ENCODE measurements around the gene SHC4. TPM values are rescaled to one million over a fixed set of nuclear protein-coding genes. Genes with fewer than 3 reads are reported as not detected.

SHC4 gene
- polyA plus RNA-seq, 1 donor from 2014 or later = 4.5 TPM

- no peak overlapping the region for H3K9ac ChIP-seq (ENCODE audit: low read length)
- no peaks in the 10 kb centered on the region for H3K79me2 ChIP-seq (replicated peaks; ENCODE audit: insufficient read depth, low read length)
- H3F3A ChIP-seq (ENCODE audit: insufficient read depth, low read length, poor library complexity, severe bottlenecking) = no peaks in the 10 kb centered on the region
- H3K27ac ChIP-seq (ENCODE audit: low read length) = no peak overlapping the region
- H3K4me3 ChIP-seq (ENCODE audit: low read length) = no peak overlapping the region
- H3K27me3 ChIP-seq (ENCODE audit: insufficient read depth, low read depth, low read length) = no peaks in the 10 kb centered on the region
- no peaks in the 10 kb centered on the region for H3K9me2 ChIP-seq (ENCODE audit: insufficient read depth, low read length)
- no peaks in the 10 kb centered on the region for H4K20me1 ChIP-seq (ENCODE audit: insufficient read depth)
- H2AFZ ChIP-seq (ENCODE audit: low read depth, low read length) = no peak overlapping the region
- H3K4me2 ChIP-seq (ENCODE audit: low read length) = no peak overlapping the region
- TF ChIP-seq TAF1 (IDR thresholded peaks at IDR 0.05; ENCODE audit: low read depth) (no peak), CTCF (IDR thresholded peaks at IDR 0.05; ENCODE audit: poor library complexity, severe bottlenecking) (no peak), POLR2AphosphoS5 (IDR thresholded peaks at IDR 0.05) (no peak), EZH2 (IDR thresholded peaks at IDR 0.05; ENCODE audit: borderline replicate concordance, insufficient read depth, low read length, poor library complexity, severe bottlenecking) (no peak), RAD21 (conservative IDR thresholded peaks at IDR 0.05) (no peak), REST (IDR thresholded peaks at IDR 0.05; ENCODE audit: borderline replicate concordance) (no peak), MXI1 (conservative IDR thresholded peaks at IDR 0.05; ENCODE audit: poor library complexity, severe bottlenecking) (no peak), EP300 (conservative IDR thresholded peaks at IDR 0.05; ENCODE audit: poor library complexity, severe bottlenecking) (no peak), SMC3 (conservative IDR thresholded peaks at IDR 0.05; ENCODE audit: poor library complexity) (no peak)
- H3K9me3 ChIP-seq (ENCODE audit: low read length) = no peaks in the 10 kb centered on the region
- H3K36me3 ChIP-seq (ENCODE audit: insufficient read depth, low read length) = no peaks in the 10 kb centered on the region
These were observed 182.1 kb downstream of the SHC4 start for GRCh38 chr15:48781481-48782081.

GRCh38 chr15:48781017-48781416 lies 182.7 kb downstream of the SHC4 start:
- H4K20me1 ChIP-seq (ENCODE audit: insufficient read depth) = no peaks in the 10 kb centered on the region
- no peak overlapping the region for H3K9ac ChIP-seq (ENCODE audit: low read length)
- no peaks in the 10 kb centered on the region for H3K36me3 ChIP-seq (ENCODE audit: insufficient read depth, low read length)
- no peak overlapping the region for H2AFZ ChIP-seq (ENCODE audit: low read depth, low read length)
- TF ChIP-seq CTCF (IDR thresholded peaks at IDR 0.05; ENCODE audit: poor library complexity, severe bottlenecking) = no peak
- no peak for TF ChIP-seq SMC3 (conservative IDR thresholded peaks at IDR 0.05; ENCODE audit: poor library complexity)
- no peak for TF ChIP-seq REST (IDR thresholded peaks at IDR 0.05; ENCODE audit: borderline replicate concordance)
- no peaks in the 10 kb centered on the region for H3K9me3 ChIP-seq (ENCODE audit: low read length)
- no peaks in the 10 kb centered on the region for H3K9me2 ChIP-seq (ENCODE audit: insufficient read depth, low read length)
- no peaks in the 10 kb centered on the region for H3F3A ChIP-seq (ENCODE audit: insufficient read depth, low read length, poor library complexity, severe bottlenecking)
- no peak overlapping the region for H3K27ac ChIP-seq (ENCODE audit: low read length)
- H3K79me2 ChIP-seq (replicated peaks; ENCODE audit: insufficient read depth, low read length) = no peaks in the 10 kb centered on the region
- no peak overlapping the region for H3K4me2 ChIP-seq (ENCODE audit: low read length)
- H3K4me3 ChIP-seq (ENCODE audit: low read length) = no peak overlapping the region
- no peaks in the 10 kb centered on the region for H3K27me3 ChIP-seq (ENCODE audit: insufficient read depth, low read depth, low read length)
